ENCODE measurements around the gene RETREG1.
"Not testable (repeated sequence)": the region's sequence is repeated elsewhere in the genome, so short reads cannot be mapped to it uniquely, and the experiment has no call there.

The RETREG1 gene

GRCh38 chr5:16616536-16617273 is at the start of gene RETREG1:
Gene RETREG1, minus strand, starts transcription at chr5:16616997. Its CDS starts 26 bp downstream, at chr5:16616971.
- Histone ChIP-seq H2AFZ (ENCODE audit: low read depth, low read length) (peak within 1 kb of the TSS; percentile 76), H3K4me1 (ENCODE audit: insufficient read depth, low read length) (peaks cover 10% of the 10 kb centered on the region), H3K36me3 (ENCODE audit: insufficient read depth, low read length) (no peaks in the 10 kb centered on the region), H3K4me3 (ENCODE audit: low read length) (peak within 1 kb of the TSS; percentile 57), H3K27me3 (ENCODE audit: insufficient read depth, low read length) (peaks cover 49% of the 10 kb centered on the region), H3K9me3 (ENCODE audit: low read length) (peaks cover 4% of the 10 kb centered on the region)

- Histone ChIP-seq H2AFZ (ENCODE audit: low read depth, low read length) (no peak overlapping the region), H3K27me3 (ENCODE audit: insufficient read depth, low read length) (no peaks in the 10 kb centered on the region), H3K36me3 (ENCODE audit: insufficient read depth, low read length) (peaks cover 65% of the 10 kb centered on the region), H3K4me1 (ENCODE audit: insufficient read depth, low read length) (no peaks in the 10 kb centered on the region), H3K9me3 (ENCODE audit: low read length) (no peaks in the 10 kb centered on the region), H3K4me3 (ENCODE audit: low read length) (no peak overlapping the region)
Observed at GRCh38 chr5:16666130-16666882, 49.5 kb upstream of the RETREG1 start.

GRCh38 chr5:16665601-16666000 is 48.8 kb upstream of the RETREG1 start:
- no peaks in the 10 kb centered on the region for H3K9me3 ChIP-seq (ENCODE audit: low read length)
- H3K4me1 ChIP-seq (ENCODE audit: insufficient read depth, low read length) = no peaks in the 10 kb centered on the region
- H3K36me3 ChIP-seq (ENCODE audit: insufficient read depth, low read length) = peaks cover 58% of the 10 kb centered on the region
- no peak overlapping the region for H3K4me3 ChIP-seq (ENCODE audit: low read length)
- H3K27me3 ChIP-seq (ENCODE audit: insufficient read depth, low read length) = no peaks in the 10 kb centered on the region
- H2AFZ ChIP-seq (ENCODE audit: low read depth, low read length) = no peak overlapping the region

GRCh38 chr5:16664368-16664767 is 47.6 kb upstream of the RETREG1 start:
- Histone ChIP-seq H3K36me3 (ENCODE audit: insufficient read depth, low read length) (peaks cover 52% of the 10 kb centered on the region), H3K9me3 (ENCODE audit: low read length) (no peaks in the 10 kb centered on the region), H2AFZ (ENCODE audit: low read depth, low read length) (no peak overlapping the region), H3K4me3 (ENCODE audit: low read length) (no peak overlapping the region), H3K27me3 (ENCODE audit: insufficient read depth, low read length) (no peaks in the 10 kb centered on the region), H3K4me1 (ENCODE audit: insufficient read depth, low read length) (peaks cover 5% of the 10 kb centered on the region)

GRCh38 chr5:16663840-16664239 is 47.0 kb upstream of the RETREG1 start:
- Histone ChIP-seq H3K4me1 (ENCODE audit: insufficient read depth, low read length) (peaks cover 5% of the 10 kb centered on the region), H3K4me3 (ENCODE audit: low read length) (no peak overlapping the region), H2AFZ (ENCODE audit: low read depth, low read length) (no peak overlapping the region), H3K27me3 (ENCODE audit: insufficient read depth, low read length) (no peaks in the 10 kb centered on the region), H3K9me3 (ENCODE audit: low read length) (no peaks in the 10 kb centered on the region), H3K36me3 (ENCODE audit: insufficient read depth, low read length) (peaks cover 50% of the 10 kb centered on the region)

GRCh38 chr5:16661713-16662112 is 44.9 kb upstream of the RETREG1 start:
- Histone ChIP-seq H2AFZ (ENCODE audit: low read depth, low read length) (no peak overlapping the region), H3K27me3 (ENCODE audit: insufficient read depth, low read length) (no peaks in the 10 kb centered on the region), H3K36me3 (ENCODE audit: insufficient read depth, low read length) (peaks cover 29% of the 10 kb centered on the region), H3K9me3 (ENCODE audit: low read length) (no peaks in the 10 kb centered on the region), H3K4me3 (ENCODE audit: low read length) (no peak overlapping the region), H3K4me1 (ENCODE audit: insufficient read depth, low read length) (peaks cover 5% of the 10 kb centered on the region)

GRCh38 chr5:16660982-16661381 is 44.2 kb upstream of the RETREG1 start:
- Histone ChIP-seq H3K36me3 (ENCODE audit: insufficient read depth, low read length) (peaks cover 21% of the 10 kb centered on the region), H3K4me3 (ENCODE audit: low read length) (no peak overlapping the region), H2AFZ (ENCODE audit: low read depth, low read length) (no peak overlapping the region), H3K27me3 (ENCODE audit: insufficient read depth, low read length) (no peaks in the 10 kb centered on the region), H3K9me3 (ENCODE audit: low read length) (no peaks in the 10 kb centered on the region), H3K4me1 (ENCODE audit: insufficient read depth, low read length) (peaks cover 5% of the 10 kb centered on the region)

GRCh38 chr5:16659536-16659935 is 42.7 kb upstream of the RETREG1 start:
- Histone ChIP-seq H3K4me3 (ENCODE audit: low read length) (no peak overlapping the region), H3K4me1 (ENCODE audit: insufficient read depth, low read length) (peaks cover 5% of the 10 kb centered on the region)

GRCh38 chr5:16656561-16657191 is 39.9 kb upstream of the RETREG1 start:
- H3K36me3 ChIP-seq (ENCODE audit: insufficient read depth, low read length) = no peaks in the 10 kb centered on the region
- H3K4me3 ChIP-seq (ENCODE audit: low read length) = no peak overlapping the region
- H3K9me3 ChIP-seq (ENCODE audit: low read length) = no peaks in the 10 kb centered on the region
- no peak overlapping the region for H2AFZ ChIP-seq (ENCODE audit: low read depth, low read length)
- peaks cover 5% of the 10 kb centered on the region for H3K4me1 ChIP-seq (ENCODE audit: insufficient read depth, low read length)
- H3K27me3 ChIP-seq (ENCODE audit: insufficient read depth, low read length) = no peaks in the 10 kb centered on the region

More at GRCh38 chr5:16659536-16659935, 42.7 kb upstream of the RETREG1 start:
- Histone ChIP-seq H3K36me3 (ENCODE audit: insufficient read depth, low read length) (peaks cover 10% of the 10 kb centered on the region), H3K9me3 (ENCODE audit: low read length) (no peaks in the 10 kb centered on the region), H2AFZ (ENCODE audit: low read depth, low read length) (no peak overlapping the region), H3K27me3 (ENCODE audit: insufficient read depth, low read length) (no peaks in the 10 kb centered on the region)

GRCh38 chr5:16654647-16655334 is 38.0 kb upstream of the RETREG1 start:
- Histone ChIP-seq H3K4me3 (ENCODE audit: low read length) (no peak overlapping the region), H3K9me3 (ENCODE audit: low read length) (no peaks in the 10 kb centered on the region), H3K27me3 (ENCODE audit: insufficient read depth, low read length) (no peaks in the 10 kb centered on the region), H3K4me1 (ENCODE audit: insufficient read depth, low read length) (no peaks in the 10 kb centered on the region), H2AFZ (ENCODE audit: low read depth, low read length) (no peak overlapping the region), H3K36me3 (ENCODE audit: insufficient read depth, low read length) (no peaks in the 10 kb centered on the region)

- H3K9me3 ChIP-seq (ENCODE audit: low read length); H3K4me1 ChIP-seq (ENCODE audit: insufficient read depth, low read length); H3K4me3 ChIP-seq (ENCODE audit: low read length); H2AFZ ChIP-seq (ENCODE audit: low read depth, low read length); H3K27me3 ChIP-seq (ENCODE audit: insufficient read depth, low read length); H3K36me3 ChIP-seq (ENCODE audit: insufficient read depth, low read length): not testable (repeated sequence)
Observed at GRCh38 chr5:16648739-16649138, 31.9 kb upstream of the RETREG1 start.

GRCh38 chr5:16644301-16644889 is 27.6 kb upstream of the RETREG1 start:
- Histone ChIP-seq H3K27me3 (ENCODE audit: insufficient read depth, low read length) (no peaks in the 10 kb centered on the region), H3K4me1 (ENCODE audit: insufficient read depth, low read length) (peaks cover 11% of the 10 kb centered on the region), H3K9me3 (ENCODE audit: low read length) (no peaks in the 10 kb centered on the region), H2AFZ (ENCODE audit: low read depth, low read length) (no peak overlapping the region), H3K36me3 (ENCODE audit: insufficient read depth, low read length) (no peaks in the 10 kb centered on the region), H3K4me3 (ENCODE audit: low read length) (no peak overlapping the region)

Data from neuron (in vitro differentiated cells).